WTC11 (cell line): Measurements from ENCODE around the gene SNRNP200. TPM values are rescaled to one million over a fixed set of nuclear protein-coding genes. Genes with fewer than 3 reads are reported as not detected.

Experiments
- ATAC-seq: fragments of 200-7000 bp; cut with Tn5 transposase; 2 replicates; pipeline ENCODE4 v1.10.0; 2021; ENCODE audit warnings: mild to moderate bottlenecking, moderate library complexity
- CTCF ChIA-PET: fragments of 300-600 bp; sonication (Branson Sonifier 250); formaldehyde crosslinking; loops from one replicate; lab custom pipeline; 2021; ENCODE audit warnings: antibody characterized with exemption; lab: Charles Lee
- POLR2A ChIA-PET: fragments of 350-600 bp; sonication (Branson Sonifier 250); formaldehyde crosslinking; loops from one replicate; lab custom pipeline; 2021; ENCODE audit warnings: antibody characterized with exemption; lab: Charles Lee
- DNase-seq: peaks from one replicate; pipeline ENCODE4 v3.0.0; 2021; ENCODE audit warnings: low spot score
- H3K27ac Mint-ChIP-seq: 2 replicates; pipeline ENCODE4 v1.8.0; 2021; ENCODE audit warnings: mixed read lengths
- H3K27me3 Mint-ChIP-seq: 2 replicates; pipeline ENCODE4 v1.8.0; 2021; ENCODE audit warnings: low read depth, mild to moderate bottlenecking, moderate library complexity, mixed read lengths
- H3K36me3 Mint-ChIP-seq: 2 replicates; pipeline ENCODE4 v1.8.0; 2021; ENCODE audit warnings: mixed read lengths
- H3K4me1 Mint-ChIP-seq: 2 replicates; pipeline ENCODE4 v1.8.0; 2022; ENCODE audit warnings: mixed read lengths
- H3K4me3 Mint-ChIP-seq: 2 replicates; pipeline ENCODE4 v1.8.0; 2021; ENCODE audit warnings: mild to moderate bottlenecking, moderate library complexity, mixed read lengths
- H3K9me3 Mint-ChIP-seq: 2 replicates; pipeline ENCODE4 v1.8.0; 2021; ENCODE audit warnings: mixed read lengths
- CBFB ChIP-seq: sonication (generic); formaldehyde crosslinking; IDR thresholded peaks from 2 replicates; pipeline ENCODE4 v1.8.1; 2022; ENCODE audit warnings: mild to moderate bottlenecking, low read depth, missing genetic modification reagents
- ESRRA ChIP-seq: sonication (generic); formaldehyde crosslinking; IDR thresholded peaks from 2 replicates; pipeline ENCODE4 v1.8.1; 2022; ENCODE audit warnings: mild to moderate bottlenecking, missing genetic modification reagents, borderline replicate concordance
- NR1H2 ChIP-seq: sonication (generic); formaldehyde crosslinking; IDR thresholded peaks from 2 replicates; pipeline ENCODE4 v1.9.0; 2021; ENCODE audit warnings: mild to moderate bottlenecking, moderate library complexity, missing genetic modification reagents
- RELA ChIP-seq: sonication (generic); formaldehyde crosslinking; IDR thresholded peaks from 2 replicates; pipeline ENCODE4 v1.8.1; 2022; ENCODE audit warnings: missing genetic modification reagents, mild to moderate bottlenecking, borderline replicate concordance
- SMAD4 ChIP-seq: sonication (generic); formaldehyde crosslinking; IDR thresholded peaks from 2 replicates; pipeline ENCODE4 v1.8.0; 2022; ENCODE audit warnings: mild to moderate bottlenecking, missing genetic modification reagents
- TP53 ChIP-seq: sonication (generic); formaldehyde crosslinking; IDR thresholded peaks from 2 replicates; pipeline ENCODE4 v1.8.1; 2023; ENCODE audit warnings: mild to moderate bottlenecking, missing genetic modification reagents
- ZNF232 ChIP-seq: sonication (generic); formaldehyde crosslinking; IDR thresholded peaks from 2 replicates; pipeline ENCODE4 v1.8.0; 2022; ENCODE audit warnings: mild to moderate bottlenecking, missing genetic modification reagents
- ZNF423 ChIP-seq: fragments of 250-450 bp; sonication (Bioruptor Pico); IDR thresholded peaks from 2 replicates; pipeline ENCODE4 v2.1.2; 2022; ENCODE audit warnings: mild to moderate bottlenecking, moderate library complexity
- total RNA-seq: library from RNA; stranded (reverse); gene quantifications from 3 replicates; pipeline ENCODE4 v1.2.3, GENCODE V29; 2021
- TF ChIP-seq, protein P1 (sequence below): sonication (generic); formaldehyde crosslinking; IDR thresholded peaks from 2 replicates; pipeline ENCODE4 v1.8.0; 2023; ENCODE audit warnings: missing genetic modification reagents, mild to moderate bottlenecking, borderline replicate concordance
- TF ChIP-seq, protein P2 (sequence below): sonication (generic); formaldehyde crosslinking; IDR thresholded peaks from 2 replicates; pipeline ENCODE4 v1.8.1; 2022; ENCODE audit warnings: missing genetic modification reagents, borderline replicate concordance
- TF ChIP-seq, protein P3 (sequence below): fragments of 250-450 bp; sonication (Bioruptor Pico); IDR thresholded peaks from 2 replicates; pipeline ENCODE4 v2.1.2; 2022; ENCODE audit warnings: mild to moderate bottlenecking, moderate library complexity
- TF ChIP-seq, protein P4 (sequence below): fragments of 250-450 bp; sonication (Bioruptor Pico); IDR thresholded peaks from 2 replicates; pipeline ENCODE4 v1.9.0; 2021; ENCODE audit warnings: moderate library complexity, mild to moderate bottlenecking, inconsistent platforms, borderline replicate concordance
- TF ChIP-seq, protein P5 (sequence below): sonication (generic); formaldehyde crosslinking; IDR thresholded peaks from 2 replicates; pipeline ENCODE4 v1.8.1; 2023; ENCODE audit warnings: mild to moderate bottlenecking, missing genetic modification reagents, borderline replicate concordance

Gene SNRNP200
- total RNA-seq, 1 experiment from 2014 or later = 226 TPM

DNA sequence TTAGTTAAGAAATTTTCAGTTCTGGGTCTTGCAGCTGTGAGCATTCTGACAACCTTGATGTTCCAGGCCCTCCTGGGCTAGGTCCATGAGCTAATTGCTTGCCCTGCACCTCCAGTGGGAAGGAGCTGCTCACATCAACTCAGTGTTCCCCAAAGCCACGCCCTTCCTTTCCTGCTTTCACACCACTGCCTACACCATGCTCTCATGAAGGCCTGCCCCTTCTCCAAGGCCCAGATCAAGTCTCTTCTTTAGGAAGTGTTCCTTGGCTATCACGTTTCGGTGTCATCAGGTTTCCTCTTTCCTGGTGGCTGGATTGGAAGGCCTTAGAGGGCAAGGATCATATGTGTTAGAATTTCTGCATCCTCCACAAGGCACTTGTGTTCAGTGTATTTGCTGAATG is 58.3 kb downstream of the SNRNP200 start (continued):
- TF ChIP-seq, protein P1, sequence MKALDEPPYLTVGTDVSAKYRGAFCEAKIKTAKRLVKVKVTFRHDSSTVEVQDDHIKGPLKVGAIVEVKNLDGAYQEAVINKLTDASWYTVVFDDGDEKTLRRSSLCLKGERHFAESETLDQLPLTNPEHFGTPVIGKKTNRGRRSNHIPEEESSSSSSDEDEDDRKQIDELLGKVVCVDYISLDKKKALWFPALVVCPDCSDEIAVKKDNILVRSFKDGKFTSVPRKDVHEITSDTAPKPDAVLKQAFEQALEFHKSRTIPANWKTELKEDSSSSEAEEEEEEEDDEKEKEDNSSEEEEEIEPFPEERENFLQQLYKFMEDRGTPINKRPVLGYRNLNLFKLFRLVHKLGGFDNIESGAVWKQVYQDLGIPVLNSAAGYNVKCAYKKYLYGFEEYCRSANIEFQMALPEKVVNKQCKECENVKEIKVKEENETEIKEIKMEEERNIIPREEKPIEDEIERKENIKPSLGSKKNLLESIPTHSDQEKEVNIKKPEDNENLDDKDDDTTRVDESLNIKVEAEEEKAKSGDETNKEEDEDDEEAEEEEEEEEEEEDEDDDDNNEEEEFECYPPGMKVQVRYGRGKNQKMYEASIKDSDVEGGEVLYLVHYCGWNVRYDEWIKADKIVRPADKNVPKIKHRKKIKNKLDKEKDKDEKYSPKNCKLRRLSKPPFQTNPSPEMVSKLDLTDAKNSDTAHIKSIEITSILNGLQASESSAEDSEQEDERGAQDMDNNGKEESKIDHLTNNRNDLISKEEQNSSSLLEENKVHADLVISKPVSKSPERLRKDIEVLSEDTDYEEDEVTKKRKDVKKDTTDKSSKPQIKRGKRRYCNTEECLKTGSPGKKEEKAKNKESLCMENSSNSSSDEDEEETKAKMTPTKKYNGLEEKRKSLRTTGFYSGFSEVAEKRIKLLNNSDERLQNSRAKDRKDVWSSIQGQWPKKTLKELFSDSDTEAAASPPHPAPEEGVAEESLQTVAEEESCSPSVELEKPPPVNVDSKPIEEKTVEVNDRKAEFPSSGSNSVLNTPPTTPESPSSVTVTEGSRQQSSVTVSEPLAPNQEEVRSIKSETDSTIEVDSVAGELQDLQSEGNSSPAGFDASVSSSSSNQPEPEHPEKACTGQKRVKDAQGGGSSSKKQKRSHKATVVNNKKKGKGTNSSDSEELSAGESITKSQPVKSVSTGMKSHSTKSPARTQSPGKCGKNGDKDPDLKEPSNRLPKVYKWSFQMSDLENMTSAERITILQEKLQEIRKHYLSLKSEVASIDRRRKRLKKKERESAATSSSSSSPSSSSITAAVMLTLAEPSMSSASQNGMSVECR = no peak
- TF ChIP-seq ESRRA (CRISPR knock-in tag) = no peak
- no peak for TF ChIP-seq RELA (CRISPR knock-in tag)
- TF ChIP-seq, protein P2, sequence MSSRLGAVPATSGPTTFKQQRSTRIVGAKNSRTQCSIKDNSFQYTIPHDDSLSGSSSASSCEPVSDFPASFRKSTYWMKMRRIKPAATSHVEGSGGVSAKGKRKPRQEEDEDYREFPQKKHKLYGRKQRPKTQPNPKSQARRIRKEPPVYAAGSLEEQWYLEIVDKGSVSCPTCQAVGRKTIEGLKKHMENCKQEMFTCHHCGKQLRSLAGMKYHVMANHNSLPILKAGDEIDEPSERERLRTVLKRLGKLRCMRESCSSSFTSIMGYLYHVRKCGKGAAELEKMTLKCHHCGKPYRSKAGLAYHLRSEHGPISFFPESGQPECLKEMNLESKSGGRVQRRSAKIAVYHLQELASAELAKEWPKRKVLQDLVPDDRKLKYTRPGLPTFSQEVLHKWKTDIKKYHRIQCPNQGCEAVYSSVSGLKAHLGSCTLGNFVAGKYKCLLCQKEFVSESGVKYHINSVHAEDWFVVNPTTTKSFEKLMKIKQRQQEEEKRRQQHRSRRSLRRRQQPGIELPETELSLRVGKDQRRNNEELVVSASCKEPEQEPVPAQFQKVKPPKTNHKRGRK (CRISPR knock-in tag) = no peak
- TF ChIP-seq, protein P3, sequence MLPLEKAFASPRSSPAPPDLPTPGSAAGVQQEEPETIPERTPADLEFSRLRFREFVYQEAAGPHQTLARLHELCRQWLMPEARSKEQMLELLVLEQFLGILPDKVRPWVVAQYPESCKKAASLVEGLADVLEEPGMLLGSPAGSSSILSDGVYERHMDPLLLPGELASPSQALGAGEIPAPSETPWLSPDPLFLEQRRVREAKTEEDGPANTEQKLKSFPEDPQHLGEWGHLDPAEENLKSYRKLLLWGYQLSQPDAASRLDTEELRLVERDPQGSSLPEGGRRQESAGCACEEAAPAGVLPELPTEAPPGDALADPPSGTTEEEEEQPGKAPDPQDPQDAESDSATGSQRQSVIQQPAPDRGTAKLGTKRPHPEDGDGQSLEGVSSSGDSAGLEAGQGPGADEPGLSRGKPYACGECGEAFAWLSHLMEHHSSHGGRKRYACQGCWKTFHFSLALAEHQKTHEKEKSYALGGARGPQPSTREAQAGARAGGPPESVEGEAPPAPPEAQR (CRISPR knock-in tag) = no peak

DNA sequence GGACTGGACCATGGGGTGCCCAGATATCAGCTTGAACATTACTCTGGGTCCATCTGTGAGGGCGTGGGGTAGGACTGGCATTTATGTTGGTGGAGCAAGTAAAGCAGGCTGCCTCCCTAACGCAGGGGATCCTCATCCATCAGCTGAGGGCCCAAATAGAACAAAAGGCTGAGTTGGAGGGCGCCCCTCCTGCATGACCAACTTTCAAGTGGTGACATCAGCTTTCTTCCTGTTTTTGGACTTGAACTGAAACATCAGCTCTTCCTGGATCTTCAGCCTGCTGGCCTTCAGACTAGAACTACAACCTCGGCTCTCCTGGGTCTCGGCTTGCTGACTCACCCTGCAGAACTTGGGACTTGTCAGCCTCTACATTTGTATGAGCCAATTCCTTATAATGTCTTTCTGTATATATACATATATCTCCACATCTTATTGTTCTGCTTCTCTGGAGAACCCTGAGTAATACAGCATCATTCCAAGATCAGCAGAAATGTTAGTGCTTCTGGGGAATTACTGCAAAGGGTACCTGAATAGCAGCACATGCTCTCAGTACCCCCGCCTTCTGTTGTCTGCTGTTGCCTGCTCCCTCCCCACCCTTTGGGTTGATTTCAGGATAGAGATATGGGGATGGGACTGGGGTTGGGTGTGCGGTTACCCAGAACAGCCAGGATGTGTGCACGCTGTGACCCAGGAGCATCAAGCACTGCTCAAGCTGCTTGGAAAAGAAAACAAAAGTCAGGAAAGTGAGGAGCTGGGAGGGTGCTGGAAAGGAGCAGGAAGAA is 59.5 kb downstream of the SNRNP200 start:
- H3K36me3 Mint-ChIP-seq = no peaks in the 10 kb centered on the region
- TF ChIP-seq NR1H2 (CRISPR knock-in tag) = no peak
- TF ChIP-seq ZNF423 = no peak
- TF ChIP-seq, all 79 proteins: peak for 0
- Mint-ChIP-seq H3K27me3 (no peaks in the 10 kb centered on the region), H3K27ac (no peak overlapping the region), H3K4me3 (no peak overlapping the region), H3K4me1 (peaks cover 8% of the 10 kb centered on the region), H3K9me3 (no peaks in the 10 kb centered on the region)
- POLR2A ChIA-PET = interaction anchor here (1.0 to 1.2 kb wide), 2 partner anchors 38 to 44 kb away, joined by 3 to 5 read pairs; no protein-coding TSS in a partner anchor
- ATAC-seq (no peak), DNase-seq (no peak)
- CTCF ChIA-PET = interaction anchor here (0.6 to 1.4 kb wide), 5 partner anchors 15 to 130 kb away, joined by 3 to 6 read pairs (median 3); partner anchors contain the start of gene ADRA2B

DNA sequence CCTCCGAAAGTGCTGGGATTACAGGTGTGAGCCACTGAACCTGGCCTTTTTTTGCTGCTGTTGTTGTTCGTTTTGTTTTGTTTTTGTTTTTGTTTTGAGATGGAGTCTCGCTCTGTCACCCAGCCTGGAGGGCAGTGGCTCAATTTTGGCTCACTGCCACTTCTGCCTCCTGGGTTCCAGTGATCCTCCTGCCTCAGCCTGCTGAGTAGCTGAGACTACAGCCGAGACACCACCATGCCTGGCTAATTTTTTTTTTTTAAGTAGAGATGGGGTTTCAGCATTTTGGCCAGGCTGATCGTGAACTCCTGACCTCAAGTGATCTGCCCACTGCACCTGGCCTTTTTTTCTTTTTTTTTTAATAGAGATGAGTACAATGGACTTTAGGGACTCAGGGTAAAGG is 61.5 kb downstream of the SNRNP200 start:
- DNase-seq (no peak), ATAC-seq (no peak)
- Mint-ChIP-seq H3K27ac (no peak overlapping the region), H3K4me1 (peaks cover 8% of the 10 kb centered on the region), H3K9me3 (no peaks in the 10 kb centered on the region), H3K36me3 (no peaks in the 10 kb centered on the region), H3K4me3 (no peak overlapping the region), H3K27me3 (no peaks in the 10 kb centered on the region)
- TF ChIP-seq TP53 (CRISPR knock-in tag) = no peak
- ChIA-PET CTCF (no interaction called here), POLR2A (interaction anchor here (0.7 kb wide), 1 partner anchor 55 kb away, joined by 3 read pairs; no protein-coding TSS in a partner anchor)

DNA sequence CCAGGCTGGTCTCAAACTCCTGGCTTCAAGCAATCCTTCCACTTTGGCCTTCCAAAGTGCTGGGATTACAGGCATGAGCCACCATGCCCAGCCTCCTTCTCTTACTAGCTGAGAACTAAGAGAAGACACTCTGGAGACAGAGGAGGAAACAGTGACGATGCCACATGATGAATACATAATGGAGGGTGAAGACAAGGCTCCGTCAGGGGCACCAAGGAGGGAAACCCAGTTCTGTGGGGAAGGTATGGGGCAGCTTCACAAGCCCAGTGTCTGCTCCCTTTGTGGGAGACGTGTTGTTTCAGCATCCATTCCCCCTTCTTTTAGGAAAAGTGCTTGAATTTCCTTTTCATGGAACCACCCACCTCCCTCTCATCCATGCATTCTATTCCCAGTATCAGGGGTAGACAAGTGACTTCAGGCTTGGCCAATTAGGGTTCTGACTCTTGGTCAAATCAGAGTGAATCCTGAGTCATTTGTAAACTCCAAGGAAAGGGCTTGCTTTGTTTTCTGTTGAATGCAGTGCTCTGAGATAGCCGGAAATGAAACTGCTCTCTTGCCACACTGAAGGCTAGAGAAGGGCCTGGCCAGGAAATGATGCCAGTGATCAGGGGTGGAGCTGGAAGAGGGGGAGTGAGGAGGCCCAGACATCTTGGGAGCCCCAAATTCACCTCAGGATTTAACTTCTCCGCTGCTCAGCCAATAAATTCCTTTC is 63.3 kb downstream of the SNRNP200 start:
- Mint-ChIP-seq H3K4me1 (peaks cover 8% of the 10 kb centered on the region), H3K27ac (no peak overlapping the region), H3K36me3 (no peaks in the 10 kb centered on the region), H3K9me3 (no peaks in the 10 kb centered on the region), H3K4me3 (no peak overlapping the region), H3K27me3 (no peaks in the 10 kb centered on the region)
- DNase-seq = no peak
- CTCF ChIA-PET = interaction anchor here (0.6 to 2.8 kb wide), 8 partner anchors 12 to 296 kb away, joined by 3 to 13 read pairs (median 4); partner anchors contain the start of gene ASTL
- ATAC-seq = no peak
- POLR2A ChIA-PET = interaction anchor here (0.8 to 1.4 kb wide), 2 partner anchors 33 to 41 kb away, joined by 3 to 7 read pairs; partner anchors contain the start of gene STARD7
- TF ChIP-seq ZNF232 (CRISPR knock-in tag) (no peak), SMAD4 (no peak), CBFB (CRISPR knock-in tag) (no peak), NR1H2 (CRISPR knock-in tag) (no peak)
- TF ChIP-seq, protein P4, sequence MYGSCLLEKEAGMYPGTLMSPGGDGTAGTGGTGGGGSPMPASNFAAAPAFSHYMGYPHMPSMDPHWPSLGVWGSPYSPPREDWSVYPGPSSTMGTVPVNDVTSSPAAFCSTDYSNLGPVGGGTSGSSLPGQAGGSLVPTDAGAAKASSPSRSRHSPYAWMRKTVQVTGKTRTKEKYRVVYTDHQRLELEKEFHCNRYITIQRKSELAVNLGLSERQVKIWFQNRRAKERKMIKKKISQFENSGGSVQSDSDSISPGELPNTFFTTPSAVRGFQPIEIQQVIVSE = no peak
- TF ChIP-seq, protein P5, sequence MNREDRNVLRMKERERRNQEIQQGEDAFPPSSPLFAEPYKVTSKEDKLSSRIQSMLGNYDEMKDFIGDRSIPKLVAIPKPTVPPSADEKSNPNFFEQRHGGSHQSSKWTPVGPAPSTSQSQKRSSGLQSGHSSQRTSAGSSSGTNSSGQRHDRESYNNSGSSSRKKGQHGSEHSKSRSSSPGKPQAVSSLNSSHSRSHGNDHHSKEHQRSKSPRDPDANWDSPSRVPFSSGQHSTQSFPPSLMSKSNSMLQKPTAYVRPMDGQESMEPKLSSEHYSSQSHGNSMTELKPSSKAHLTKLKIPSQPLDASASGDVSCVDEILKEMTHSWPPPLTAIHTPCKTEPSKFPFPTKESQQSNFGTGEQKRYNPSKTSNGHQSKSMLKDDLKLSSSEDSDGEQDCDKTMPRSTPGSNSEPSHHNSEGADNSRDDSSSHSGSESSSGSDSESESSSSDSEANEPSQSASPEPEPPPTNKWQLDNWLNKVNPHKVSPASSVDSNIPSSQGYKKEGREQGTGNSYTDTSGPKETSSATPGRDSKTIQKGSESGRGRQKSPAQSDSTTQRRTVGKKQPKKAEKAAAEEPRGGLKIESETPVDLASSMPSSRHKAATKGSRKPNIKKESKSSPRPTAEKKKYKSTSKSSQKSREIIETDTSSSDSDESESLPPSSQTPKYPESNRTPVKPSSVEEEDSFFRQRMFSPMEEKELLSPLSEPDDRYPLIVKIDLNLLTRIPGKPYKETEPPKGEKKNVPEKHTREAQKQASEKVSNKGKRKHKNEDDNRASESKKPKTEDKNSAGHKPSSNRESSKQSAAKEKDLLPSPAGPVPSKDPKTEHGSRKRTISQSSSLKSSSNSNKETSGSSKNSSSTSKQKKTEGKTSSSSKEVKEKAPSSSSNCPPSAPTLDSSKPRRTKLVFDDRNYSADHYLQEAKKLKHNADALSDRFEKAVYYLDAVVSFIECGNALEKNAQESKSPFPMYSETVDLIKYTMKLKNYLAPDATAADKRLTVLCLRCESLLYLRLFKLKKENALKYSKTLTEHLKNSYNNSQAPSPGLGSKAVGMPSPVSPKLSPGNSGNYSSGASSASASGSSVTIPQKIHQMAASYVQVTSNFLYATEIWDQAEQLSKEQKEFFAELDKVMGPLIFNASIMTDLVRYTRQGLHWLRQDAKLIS (CRISPR knock-in tag) = no peak
